Effector CD4-positive, alpha-beta T cell (primary cell): ENCODE measurements around the gene ADAM19.

ENCODE experiments used
- DNase-seq: peaks from one replicate; pipeline ENCODE4 v3.0.0-alpha.2; 2020

The ADAM19 gene

GRCh38 chr5:157513182-157513581 lies 62.4 kb downstream of the ADAM19 start:
- no peak for DNase-seq

GRCh38 chr5:157511651-157512644 lies 63.6 kb downstream of the ADAM19 start:
- no peak for DNase-seq

- DNase-seq: no peak
Measured at GRCh38 chr5:157510682-157511081, 64.9 kb downstream of the ADAM19 start.

- no peak for DNase-seq
Measured at GRCh38 chr5:157509587-157509986, 66.0 kb downstream of the ADAM19 start.

GRCh38 chr5:157509093-157509492 lies 66.5 kb downstream of the ADAM19 start:
- DNase-seq: no peak

- no peak for DNase-seq
Measured at GRCh38 chr5:157506981-157507780, 68.4 kb downstream of the ADAM19 start.

GRCh38 chr5:157506066-157506590 lies 69.4 kb downstream of the ADAM19 start:
- DNase-seq: no peak

- no peak for DNase-seq
Measured at GRCh38 chr5:157505496-157505895, 70.1 kb downstream of the ADAM19 start.

- no peak for DNase-seq
Measured at GRCh38 chr5:157504053-157504452, 71.5 kb downstream of the ADAM19 start.

- no peak for DNase-seq
Measured at GRCh38 chr5:157502143-157502647, 73.4 kb downstream of the ADAM19 start.

GRCh38 chr5:157497875-157498611 lies 77.5 kb downstream of the ADAM19 start:
- DNase-seq: no peak

GRCh38 chr5:157496864-157497263 lies 78.7 kb downstream of the ADAM19 start:
- DNase-seq: no peak

- no peak for DNase-seq
Measured at GRCh38 chr5:157494178-157494832, 81.3 kb downstream of the ADAM19 start.

- no peak for DNase-seq
Measured at GRCh38 chr5:157492886-157493285, 82.7 kb downstream of the ADAM19 start.

- no peak for DNase-seq
Measured at GRCh38 chr5:157491471-157491995, 84.0 kb downstream of the ADAM19 start.

- DNase-seq: no peak
Measured at GRCh38 chr5:157487358-157487757, 88.2 kb downstream of the ADAM19 start.

GRCh38 chr5:157486861-157487260 lies 88.7 kb downstream of the ADAM19 start:
- no peak for DNase-seq

GRCh38 chr5:157486221-157486681 lies 89.3 kb downstream of the ADAM19 start:
- DNase-seq: no peak

- no peak for DNase-seq
Measured at GRCh38 chr5:157485811-157486210, 89.8 kb downstream of the ADAM19 start.

GRCh38 chr5:157485340-157485739 lies 90.2 kb downstream of the ADAM19 start:
- no peak for DNase-seq

- no peak for DNase-seq
Measured at GRCh38 chr5:157484768-157485167, 90.8 kb downstream of the ADAM19 start.
